CD4-positive, alpha-beta T cell treated with Interleukin-17A for 1 hour (primary cell): ENCODE results near the gene CD160.
"Not testable (repeated sequence)": the region's sequence is repeated elsewhere in the genome, so short reads cannot be mapped to it uniquely, and the experiment has no call there.

Source experiments
- DNase-seq: peaks from one replicate; pipeline ENCODE4 v3.0.0-alpha.2; 2020

Gene CD160

GRCh38 chr1:145719230-145720079, at the start of gene CD160:
Gene CD160, plus strand, starts transcription at chr1:145719499. Its CDS starts 8,829 bp downstream, at chr1:145728328.
- peak; percentile 28 for DNase-seq

GRCh38 chr1:145670995-145671745, 48.1 kb upstream of the CD160 start:
- not testable (repeated sequence) for DNase-seq

- not testable (repeated sequence) for DNase-seq
Observed at GRCh38 chr1:145673217-145673616, 46.1 kb upstream of the CD160 start.

- not testable (repeated sequence) for DNase-seq
Observed at GRCh38 chr1:145684858-145685257, 34.4 kb upstream of the CD160 start.

- DNase-seq, result not testable (repeated sequence)
Observed at GRCh38 chr1:145686078-145686477, 33.2 kb upstream of the CD160 start.

GRCh38 chr1:145688328-145688727, 31.0 kb upstream of the CD160 start:
- no peak for DNase-seq

GRCh38 chr1:145688924-145689323, 30.4 kb upstream of the CD160 start:
- DNase-seq, result no peak

GRCh38 chr1:145689922-145690321, 29.4 kb upstream of the CD160 start:
- DNase-seq, result no peak

GRCh38 chr1:145690587-145691558, 28.4 kb upstream of the CD160 start:
- peak; percentile 65 for DNase-seq

- no peak for DNase-seq
Observed at GRCh38 chr1:145692785-145693443, 26.4 kb upstream of the CD160 start.

GRCh38 chr1:145695821-145696629, 23.3 kb upstream of the CD160 start:
- no peak for DNase-seq

GRCh38 chr1:145696630-145696960, 22.7 kb upstream of the CD160 start:
- DNase-seq, result no peak

GRCh38 chr1:145701306-145701862, 17.9 kb upstream of the CD160 start:
- DNase-seq, result no peak

- no peak for DNase-seq
Observed at GRCh38 chr1:145702052-145702451, 17.2 kb upstream of the CD160 start.

GRCh38 chr1:145702826-145703225, 16.5 kb upstream of the CD160 start:
- no peak for DNase-seq

- DNase-seq, result no peak
Observed at GRCh38 chr1:145705622-145706021, 13.7 kb upstream of the CD160 start.

GRCh38 chr1:145706086-145706664, 13.1 kb upstream of the CD160 start:
- no peak for DNase-seq

- DNase-seq, result no peak
Observed at GRCh38 chr1:145707183-145707867, 12.0 kb upstream of the CD160 start, which contains the start of gene PDZK1. Gene PDZK1, minus strand, starts transcription at chr1:145707368. Its CDS starts 19,347 bp downstream, at chr1:145688021.

GRCh38 chr1:145708063-145708462, 11.2 kb upstream of the CD160 start:
- no peak for DNase-seq
